Cerebellar cortex (tissue), 1 donor: ENCODE results near the gene SLC24A2.

ENCODE experiments used
- DNase-seq: peaks from one replicate; pipeline ENCODE4 v3.0.0-alpha.2; 2015; ENCODE audit warnings: low spot score

Gene SLC24A2

GRCh38 chr9:19759066-19759465, 29.8 kb downstream of the SLC24A2 start:
- peak; percentile 65 for DNase-seq

- DNase-seq, result no peak
Observed at GRCh38 chr9:19757745-19758144, 31.1 kb downstream of the SLC24A2 start.

GRCh38 chr9:19754921-19755320, 33.9 kb downstream of the SLC24A2 start:
- no peak for DNase-seq

GRCh38 chr9:19748278-19749126, 40.3 kb downstream of the SLC24A2 start:
- no peak for DNase-seq

- no peak for DNase-seq
Observed at GRCh38 chr9:19746223-19746622, 42.6 kb downstream of the SLC24A2 start.

- DNase-seq, result no peak
Observed at GRCh38 chr9:19741178-19741577, 47.7 kb downstream of the SLC24A2 start.
